ENCODE measurements around the gene VGF. TPM values are rescaled to one million over a fixed set of nuclear protein-coding genes. Genes with fewer than 3 reads are reported as not detected.

The VGF gene
- total RNA-seq, 4 donors from 2014 or later = 1.3 to 2.3 TPM; not detected in 2

GRCh38 chr7:101120315-101120714 is 45.1 kb downstream of the VGF start:
- no peaks in the 10 kb centered on the region for H3K9me3 ChIP-seq
- intact Hi-C loops (cut with DNase I) = no loop called here
- WGBS, 2 donors = 78 to 84% methylated on average over 4 of the region's 4 CpGs
- H3K4me1 ChIP-seq = peaks cover 0 to 18% of the 10 kb centered on the region in 2 donors
- H3K36me3 ChIP-seq = no peaks in the 10 kb centered on the region
- no peak for TF ChIP-seq POLR2A (IDR thresholded peaks at IDR 0.05)
- no peak for TF ChIP-seq CTCF (IDR thresholded peaks at IDR 0.05)
- H3K27ac ChIP-seq = no peak overlapping the region
- H3K4me3 ChIP-seq (replicated peaks in 1 of 3) = no peak overlapping the region
- DNase-seq = no peak
- no peaks in the 10 kb centered on the region for H3K27me3 ChIP-seq

- WGBS, 2 donors = 36 to 41% methylated on average over 10 of the region's 10 CpGs
Measured at GRCh38 chr7:101119876-101120275, 45.5 kb downstream of the VGF start.

GRCh38 chr7:101118856-101119255 is 46.5 kb downstream of the VGF start:
- H3K4me3 ChIP-seq (replicated peaks in 1 of 3) = no peak overlapping the region
- no peak overlapping the region for H3K27ac ChIP-seq
- WGBS, 2 donors = 84 to 89% methylated on average over 3 of the region's 3 CpGs
- intact Hi-C loops (cut with DNase I) = no loop called here
- DNase-seq = no peak
- no peaks in the 10 kb centered on the region for H3K27me3 ChIP-seq
- no peaks in the 10 kb centered on the region for H3K36me3 ChIP-seq
- H3K9me3 ChIP-seq = no peaks in the 10 kb centered on the region
- H3K4me1 ChIP-seq = peaks cover 0 to 13% of the 10 kb centered on the region in 2 donors
- no peak for TF ChIP-seq CTCF (IDR thresholded peaks at IDR 0.05)

More at GRCh38 chr7:101119876-101120275, 45.5 kb downstream of the VGF start:
- no peak overlapping the region for H3K4me3 ChIP-seq (replicated peaks in 1 of 3)
- no peak for DNase-seq
- H3K9me3 ChIP-seq = no peaks in the 10 kb centered on the region
- no peak overlapping the region for H3K27ac ChIP-seq
- no peaks in the 10 kb centered on the region for H3K27me3 ChIP-seq
- H3K4me1 ChIP-seq = peaks cover 0 to 14% of the 10 kb centered on the region in 2 donors
- no peaks in the 10 kb centered on the region for H3K36me3 ChIP-seq
- TF ChIP-seq POLR2A (IDR thresholded peaks at IDR 0.05) = no peak
- TF ChIP-seq CTCF (IDR thresholded peaks at IDR 0.05) = no peak
- intact Hi-C loops (cut with DNase I) = no loop called here

GRCh38 chr7:101116898-101117297 is 48.5 kb downstream of the VGF start:
- DNase-seq = no peak
- H3K27me3 ChIP-seq = no peaks in the 10 kb centered on the region
- no peak overlapping the region for H3K27ac ChIP-seq
- intact Hi-C loops (cut with DNase I) = no loop called here
- peaks cover 0 to 4% of the 10 kb centered on the region in 2 donors for H3K4me1 ChIP-seq
- no peak for TF ChIP-seq POLR2A (IDR thresholded peaks at IDR 0.05)
- TF ChIP-seq CTCF (IDR thresholded peaks at IDR 0.05) = no peak
- no peak overlapping the region for H3K4me3 ChIP-seq (replicated peaks in 1 of 3)
- no peaks in the 10 kb centered on the region for H3K36me3 ChIP-seq
- 70 to 79% methylated on average over 10 of the region's 10 CpGs for WGBS, 2 donors
- H3K9me3 ChIP-seq = no peaks in the 10 kb centered on the region

- WGBS, 2 donors = 86 to 97% methylated on average over 3 of the region's 3 CpGs
- H3K9me3 ChIP-seq = no peaks in the 10 kb centered on the region
- no peak overlapping the region for H3K27ac ChIP-seq
Measured at GRCh38 chr7:101115215-101115614, 50.2 kb downstream of the VGF start.

More at GRCh38 chr7:101115215-101115614, 50.2 kb downstream of the VGF start:
- DNase-seq = no peak
- no peaks in the 10 kb centered on the region for H3K36me3 ChIP-seq
- no peaks in the 10 kb centered on the region for H3K27me3 ChIP-seq
- H3K4me1 ChIP-seq = peaks cover 0 to 9% of the 10 kb centered on the region in 2 donors
- intact Hi-C loops (cut with DNase I) = no loop called here
- TF ChIP-seq CTCF (IDR thresholded peaks at IDR 0.05) (no peak), POLR2A (IDR thresholded peaks at IDR 0.05) (no peak)
- H3K4me3 ChIP-seq (replicated peaks in 1 of 3) = no peak overlapping the region
